Fibroblast of lung (primary cell): ENCODE data around the gene SLC15A5.

Source experiments
- EZH2 ChIP-seq: IDR thresholded peaks from 2 replicates; pipeline ENCODE4 v1.5.1; 2012; ENCODE audit warnings: low read length, control low read depth, mild to moderate bottlenecking; ENCODE audit errors: missing control alignments
- TF ChIP-seq, protein P1 (sequence below), 2 donors: IDR thresholded peaks in 1 of 2; conservative IDR thresholded peaks in 1 of 2; 1 replicate in 1 of 2; 2 replicates in 1 of 2; pipeline ENCODE4 v1.5.1; 2011 to 2012; ENCODE audit warnings: low read length in 2 of 2, control low read depth in 1 of 2, inconsistent platforms in 1 of 2, low read depth in 1 of 2, mild to moderate bottlenecking in 1 of 2

GRCh38 chr12:16282978-16283377 lies 5.5 kb upstream of the SLC15A5 start:
- TF ChIP-seq, protein P1, sequence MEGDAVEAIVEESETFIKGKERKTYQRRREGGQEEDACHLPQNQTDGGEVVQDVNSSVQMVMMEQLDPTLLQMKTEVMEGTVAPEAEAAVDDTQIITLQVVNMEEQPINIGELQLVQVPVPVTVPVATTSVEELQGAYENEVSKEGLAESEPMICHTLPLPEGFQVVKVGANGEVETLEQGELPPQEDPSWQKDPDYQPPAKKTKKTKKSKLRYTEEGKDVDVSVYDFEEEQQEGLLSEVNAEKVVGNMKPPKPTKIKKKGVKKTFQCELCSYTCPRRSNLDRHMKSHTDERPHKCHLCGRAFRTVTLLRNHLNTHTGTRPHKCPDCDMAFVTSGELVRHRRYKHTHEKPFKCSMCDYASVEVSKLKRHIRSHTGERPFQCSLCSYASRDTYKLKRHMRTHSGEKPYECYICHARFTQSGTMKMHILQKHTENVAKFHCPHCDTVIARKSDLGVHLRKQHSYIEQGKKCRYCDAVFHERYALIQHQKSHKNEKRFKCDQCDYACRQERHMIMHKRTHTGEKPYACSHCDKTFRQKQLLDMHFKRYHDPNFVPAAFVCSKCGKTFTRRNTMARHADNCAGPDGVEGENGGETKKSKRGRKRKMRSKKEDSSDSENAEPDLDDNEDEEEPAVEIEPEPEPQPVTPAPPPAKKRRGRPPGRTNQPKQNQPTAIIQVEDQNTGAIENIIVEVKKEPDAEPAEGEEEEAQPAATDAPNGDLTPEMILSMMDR (conservative IDR thresholded peaks at IDR 0.05 in 1 of 2, IDR thresholded peaks at IDR 0.05 in 1 of 2; ENCODE audit: low read depth in 1 of 2, low read length in 2 of 2), result no peak
- no peak for TF ChIP-seq EZH2
